Measurements from ENCODE around the gene DTNB.
"Not testable (repeated sequence)": the region's sequence is repeated elsewhere in the genome, so short reads cannot be mapped to it uniquely, and the experiment has no call there.

DTNB gene

GRCh38 chr2:25673300-25674076, at the start of gene DTNB:
Gene DTNB, minus strand, starts transcription at chr2:25673577. Its CDS starts 20,917 bp downstream, at chr2:25652660.
- ATAC-seq: peak; percentile 72 to 79

DNA sequence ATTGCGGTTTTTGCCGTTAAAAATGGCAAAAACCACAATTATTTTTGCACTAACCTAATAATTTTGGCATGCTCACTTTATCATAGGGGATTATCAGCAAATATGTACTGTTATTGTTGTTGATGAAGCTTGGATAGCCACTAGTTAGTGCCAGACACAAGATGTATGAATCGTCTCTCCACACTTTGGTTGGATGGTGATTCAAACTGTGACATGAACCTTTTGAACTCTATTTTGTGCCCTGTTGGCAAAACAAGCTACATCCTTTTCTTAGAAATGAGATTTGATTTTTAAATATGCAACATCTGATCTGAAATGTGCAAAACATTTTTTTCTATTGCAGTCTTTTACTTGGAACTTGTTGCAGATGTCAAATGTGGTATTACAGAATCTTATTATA, 48.8 kb upstream of the DTNB start:
- peak in 1 of 2 donors; percentile 43 for ATAC-seq

GRCh38 chr2:25720575-25720974, 47.2 kb upstream of the DTNB start:
- no peak for ATAC-seq

DNA sequence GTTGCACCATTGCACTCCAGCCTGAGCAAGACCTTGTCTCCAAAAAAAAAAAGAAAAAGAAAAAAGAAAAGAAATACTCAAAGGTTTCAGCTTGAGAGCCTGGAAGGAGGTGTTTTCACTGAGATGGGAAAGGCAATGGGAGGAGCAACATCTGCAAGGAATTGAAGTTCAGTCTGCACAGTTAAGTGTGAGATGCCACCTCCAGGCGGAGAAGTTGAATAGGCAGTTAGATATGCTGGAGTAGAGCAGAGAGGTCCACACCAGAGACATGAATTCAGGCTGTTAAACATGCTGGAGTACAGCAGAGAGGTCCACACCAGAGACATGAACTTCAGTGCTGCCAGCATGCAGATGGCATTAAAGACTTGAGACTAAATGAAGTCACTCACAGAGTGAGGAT, 41.4 kb upstream of the DTNB start:
- ATAC-seq: no peak

GRCh38 chr2:25712455-25712854, 39.1 kb upstream of the DTNB start:
- no peak for ATAC-seq

DNA sequence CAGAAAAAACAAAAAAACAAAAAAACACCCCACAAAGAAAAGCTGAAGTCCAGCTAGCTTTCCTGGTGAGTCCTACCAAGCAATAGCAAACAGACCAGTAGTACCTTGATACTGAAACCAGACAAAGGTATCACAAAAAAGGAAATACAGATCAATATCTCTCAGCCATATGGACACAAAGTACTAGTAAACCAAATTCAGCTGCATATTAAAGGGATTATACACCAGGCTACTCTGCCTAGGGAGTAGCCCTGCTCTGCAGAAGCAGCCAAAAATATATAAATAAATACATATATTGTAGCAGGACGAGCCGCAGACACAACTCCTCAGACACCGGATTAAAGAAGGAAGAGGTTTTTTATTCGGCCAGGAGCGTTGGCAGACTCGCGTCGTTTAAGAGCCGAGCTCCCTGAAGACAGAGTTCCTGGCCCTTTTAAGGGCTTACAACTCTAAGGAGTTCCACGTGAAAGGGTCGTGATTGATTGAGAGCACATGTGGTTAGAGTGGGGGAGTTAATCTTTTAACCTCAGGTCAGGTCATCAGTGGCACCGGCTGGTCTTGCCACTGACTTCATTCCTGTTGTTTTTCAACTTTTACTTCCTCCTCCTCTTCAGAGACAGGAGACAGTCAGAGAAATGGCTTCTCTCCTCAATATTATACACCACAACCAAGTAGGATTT, 38.4 kb upstream of the DTNB start:
- ATAC-seq: no peak

- ATAC-seq: no peak
Measured at GRCh38 chr2:25710750-25711149, 37.4 kb upstream of the DTNB start.

- ATAC-seq: no peak
Measured at GRCh38 chr2:25709349-25709748, 36.0 kb upstream of the DTNB start.

DNA sequence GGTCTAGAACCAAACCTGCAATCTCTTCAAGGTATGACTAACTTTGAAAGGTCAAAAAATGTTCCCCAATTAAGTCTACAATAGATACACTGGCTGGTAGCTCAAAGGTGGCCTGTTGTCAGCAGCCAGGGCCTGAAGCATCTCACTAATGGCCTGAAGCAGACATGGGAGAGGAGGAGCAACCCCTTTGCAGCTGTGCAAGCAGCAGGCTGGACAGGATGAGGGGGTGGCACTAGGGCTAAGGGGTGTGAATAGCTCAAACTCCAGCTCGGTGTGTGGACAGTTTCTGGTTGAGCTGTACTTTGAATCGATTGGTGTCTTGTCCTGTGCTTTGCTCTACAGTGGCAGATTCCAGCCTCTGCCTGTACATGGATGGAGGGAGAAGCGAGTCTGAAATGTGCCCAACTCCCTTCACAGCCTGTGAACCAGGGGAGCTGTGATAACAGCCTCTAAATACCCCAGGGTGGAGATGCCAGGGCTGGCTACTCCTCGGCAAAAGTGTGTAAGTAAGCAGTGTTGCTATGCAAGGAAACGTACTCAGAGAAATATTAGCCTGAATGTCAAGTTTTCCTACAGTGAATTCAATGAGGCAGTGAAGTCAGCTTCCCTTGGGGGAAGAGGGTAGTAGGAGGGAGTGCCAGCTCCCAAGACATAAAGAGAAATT, 34.7 kb upstream of the DTNB start:
- no peak for ATAC-seq

DNA sequence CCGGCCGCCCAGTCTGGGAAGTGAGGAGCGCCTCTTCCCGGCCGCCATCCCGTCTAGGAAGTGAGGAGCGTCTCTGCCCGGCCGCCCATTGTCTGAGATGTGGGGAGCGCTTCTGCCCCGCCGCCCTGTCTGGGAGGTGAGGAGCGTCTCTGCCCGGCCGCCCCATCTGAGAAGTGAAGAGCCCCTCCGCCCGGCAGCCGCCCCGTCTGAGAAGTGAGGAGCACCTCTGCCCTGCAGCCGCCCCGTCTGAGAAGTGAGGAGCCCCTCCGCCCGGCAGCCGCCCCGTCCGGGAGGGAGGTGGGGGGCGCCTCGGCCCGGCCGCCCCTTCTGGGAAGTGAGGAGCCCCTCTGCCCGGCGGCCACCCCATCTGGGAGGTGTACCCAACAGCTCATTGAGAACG, 32.2 kb upstream of the DTNB start:
- not testable (repeated sequence) for ATAC-seq

GRCh38 chr2:25701801-25702200, 28.4 kb upstream of the DTNB start:
- no peak for ATAC-seq

GRCh38 chr2:25700221-25700660, 26.9 kb upstream of the DTNB start:
- peak; percentile 41 to 67 for ATAC-seq

- no peak for ATAC-seq
Measured at GRCh38 chr2:25699216-25699615, 25.8 kb upstream of the DTNB start.

GRCh38 chr2:25698752-25699151, 25.4 kb upstream of the DTNB start:
- ATAC-seq: peak; percentile 46 to 48

- no peak for ATAC-seq
Measured at GRCh38 chr2:25697559-25698341, 24.4 kb upstream of the DTNB start.

DNA sequence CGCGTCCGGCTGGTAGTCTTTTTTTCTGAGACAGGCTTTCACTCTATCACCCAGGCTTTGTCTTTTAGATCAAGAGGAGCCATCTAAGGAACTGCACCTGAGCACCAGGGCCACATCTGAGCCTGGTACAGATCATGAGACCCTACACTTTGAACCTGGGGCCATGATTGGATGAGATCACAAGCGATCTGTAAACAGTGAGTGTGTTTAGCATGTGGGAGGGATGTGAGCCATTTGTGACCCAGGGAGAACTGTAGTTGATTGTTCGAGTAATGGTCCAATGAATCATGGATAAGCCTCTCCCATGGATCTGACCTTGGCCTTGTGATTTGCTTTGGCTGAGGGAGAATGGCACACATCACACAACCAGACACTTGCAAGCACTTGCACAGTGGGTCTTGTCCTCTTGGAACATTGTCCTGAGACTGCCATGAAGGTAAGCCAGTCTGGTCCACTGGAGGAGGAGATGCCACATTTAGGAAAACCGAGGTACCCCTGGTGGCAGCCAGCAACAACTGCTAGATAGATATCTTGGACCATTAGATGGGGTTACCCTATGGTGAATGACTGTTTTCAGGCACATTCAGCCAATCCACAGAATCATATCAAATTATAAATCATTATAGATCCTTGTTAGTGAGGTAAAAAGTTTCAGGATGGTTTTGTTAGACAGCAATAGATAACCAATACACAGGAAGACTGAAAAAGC, 19.5 kb upstream of the DTNB start:
- ATAC-seq: no peak

- ATAC-seq: no peak
Measured at GRCh38 chr2:25692143-25692542, 18.8 kb upstream of the DTNB start.

- peak in 1 of 2 donors; percentile 41 for ATAC-seq
Measured at GRCh38 chr2:25690058-25690457, 16.7 kb upstream of the DTNB start.

- ATAC-seq: no peak
Measured at GRCh38 chr2:25688236-25688635, 14.9 kb upstream of the DTNB start.

GRCh38 chr2:25685741-25686140, 12.4 kb upstream of the DTNB start:
- no peak for ATAC-seq

- ATAC-seq: peak in 1 of 2 donors; percentile 36
Measured at GRCh38 chr2:25684577-25685473, 11.4 kb upstream of the DTNB start.

All from activated CD4-positive, CD25-positive, alpha-beta regulatory T cell treated with anti-CD3 and anti-CD28 coated beads, Interleukin-2, amount 50 U/mL, for 24 hours (primary cell).